ENCODE data around the gene NR1I3. TPM values are rescaled to one million over a fixed set of nuclear protein-coding genes. Genes with fewer than 3 reads are reported as not detected.

Gene NR1I3
- total RNA-seq (not detected in 2 replicates), polyA plus RNA-seq (not detected in 2 replicates), polyA minus RNA-seq (not detected in 2 replicates)
- not detected for total RNA-seq (2013)

GRCh38 chr1:161238039-161238473 lies at the start of gene NR1I3:
Gene NR1I3, minus strand, starts transcription at chr1:161238203. Its CDS starts 1,638 bp downstream, at chr1:161236565.
- H3K79me2 ChIP-seq (ENCODE audit: control insufficient read depth, insufficient read depth, low read length) = no peaks in the 10 kb centered on the region
- no peak for TF ChIP-seq CTCF (IDR thresholded peaks at IDR 0.05)
- no peak for TF ChIP-seq EZH2 (IDR thresholded peaks at IDR 0.05; ENCODE audit: borderline replicate concordance, insufficient read depth, low read depth, low read length, poor library complexity, severe bottlenecking)
- ATAC-seq (ENCODE audit: low read depth) = no peak
- H4K20me1 ChIP-seq (ENCODE audit: control insufficient read depth, insufficient read depth, low read length, poor library complexity, severe bottlenecking) = no peaks in the 10 kb centered on the region
- H3K27me3 ChIP-seq (replicated peaks in 1 of 4; ENCODE audit: control extremely low read depth in 1 of 4, control insufficient read depth in 3 of 4, insufficient read depth in 4 of 4, low read length in 3 of 4) = peaks cover 0 to 15% (median 0%) of the 10 kb centered on the region in 4 experiments
- ChIA-PET CTCF (interaction anchor here (0.7 to 1.5 kb wide), 4 partner anchors 10 to 144 kb away, joined by 3 to 6 read pairs (median 4); no protein-coding TSS in a partner anchor), POLR2A (no interaction called here)
- no peaks in the 10 kb centered on the region for H3K4me1 ChIP-seq (ENCODE audit: control insufficient read depth in 2 of 2, insufficient read depth in 2 of 2, low read length in 2 of 2)
- no peak for DNase-seq
- no peak within 1 kb of the TSS for H3K4me3 ChIP-seq (ENCODE audit: control extremely low read depth in 1 of 5, extremely low read depth in 1 of 5, insufficient read depth in 1 of 5, low read depth in 2 of 5, low read length in 4 of 5)
- H3K9me3 ChIP-seq (ENCODE audit: control extremely low read depth in 1 of 3, control insufficient read depth in 2 of 3, insufficient read depth in 1 of 3, low read length in 2 of 3) = no peaks in the 10 kb centered on the region
- Mint-ChIP-seq H3K4me3 (no peak within 1 kb of the TSS), H3K4me1 (peaks cover 2% of the 10 kb centered on the region), H3K27ac (no peak within 1 kb of the TSS), H3K9me3 (ENCODE audit: insufficient read depth) (no peaks in the 10 kb centered on the region), H3K27me3 (peaks cover 28% of the 10 kb centered on the region)
- WGBS (ENCODE audit: insufficient coverage) = 88% methylated on average over 4 of the region's 4 CpGs
- H3K4me2 ChIP-seq (replicated peaks; ENCODE audit: low read depth, low read length, poor library complexity, severe bottlenecking) = no peak within 1 kb of the TSS
- no peaks in the 10 kb centered on the region for H3K36me3 ChIP-seq (replicated peaks in 1 of 2; ENCODE audit: control extremely low read depth in 1 of 2, control insufficient read depth in 1 of 2, extremely low read depth in 1 of 2, insufficient read depth in 2 of 2, low read length in 1 of 2)
- no peak within 1 kb of the TSS for H3K27ac ChIP-seq (ENCODE audit: low read length in 2 of 2)
- H3K9ac ChIP-seq (ENCODE audit: low read length) = no peak within 1 kb of the TSS
- H2AFZ ChIP-seq (ENCODE audit: insufficient read depth, low read depth, low read length, poor library complexity, severe bottlenecking) = no peak within 1 kb of the TSS
- intact Hi-C loops (cut with micrococcal nuclease) = no loop called here

GRCh38 chr1:161287482-161288054 lies 49.6 kb upstream of the NR1I3 start:
- Mint-ChIP-seq H3K27me3 (peaks cover 6% of the 10 kb centered on the region), H3K27ac (no peak overlapping the region), H3K9me3 (ENCODE audit: insufficient read depth) (no peaks in the 10 kb centered on the region), H3K4me3 (no peak overlapping the region), H3K4me1 (peaks cover 7% of the 10 kb centered on the region)
- Histone ChIP-seq H3K27ac (ENCODE audit: low read length in 2 of 2) (no peak overlapping the region), H3K36me3 (replicated peaks in 1 of 2; ENCODE audit: control extremely low read depth in 1 of 2, control insufficient read depth in 1 of 2, extremely low read depth in 1 of 2, insufficient read depth in 2 of 2, low read length in 1 of 2) (no peaks in the 10 kb centered on the region), H3K4me1 (ENCODE audit: control insufficient read depth in 2 of 2, insufficient read depth in 2 of 2, low read length in 2 of 2) (no peaks in the 10 kb centered on the region), H3K79me2 (ENCODE audit: control insufficient read depth, insufficient read depth, low read length) (no peaks in the 10 kb centered on the region), H2AFZ (ENCODE audit: insufficient read depth, low read depth, low read length, poor library complexity, severe bottlenecking) (no peak overlapping the region), H3K9ac (ENCODE audit: low read length) (no peak overlapping the region), H4K20me1 (ENCODE audit: control insufficient read depth, insufficient read depth, low read length, poor library complexity, severe bottlenecking) (no peaks in the 10 kb centered on the region), H3K4me3 (ENCODE audit: control extremely low read depth in 1 of 5, extremely low read depth in 1 of 5, insufficient read depth in 1 of 5, low read depth in 2 of 5, low read length in 4 of 5) (no peak overlapping the region), H3K4me2 (replicated peaks; ENCODE audit: low read depth, low read length, poor library complexity, severe bottlenecking) (no peak overlapping the region), H3K27me3 (replicated peaks in 1 of 4; ENCODE audit: control extremely low read depth in 1 of 4, control insufficient read depth in 3 of 4, insufficient read depth in 4 of 4, low read length in 3 of 4) (no peaks in the 10 kb centered on the region), H3K9me3 (ENCODE audit: control extremely low read depth in 1 of 3, control insufficient read depth in 2 of 3, insufficient read depth in 1 of 3, low read length in 2 of 3) (no peaks in the 10 kb centered on the region)
- ATAC-seq (ENCODE audit: low read depth) = no peak
- no CpG with 5 or more reads among the region's 3 CpGs for WGBS (ENCODE audit: insufficient coverage)
- POLR2A ChIA-PET = interaction anchor here (0.6 kb wide), 1 partner anchor 1149 kb away, joined by 3 read pairs; no protein-coding TSS in a partner anchor
- intact Hi-C loops (cut with micrococcal nuclease) = no loop called here
- no peak for TF ChIP-seq EZH2 (IDR thresholded peaks at IDR 0.05; ENCODE audit: borderline replicate concordance, insufficient read depth, low read depth, low read length, poor library complexity, severe bottlenecking)
- TF ChIP-seq CTCF (IDR thresholded peaks at IDR 0.05) = no peak
- CTCF ChIA-PET = interaction anchor here (0.7 to 1.0 kb wide), 4 partner anchors 13 to 95 kb away, joined by 3 to 4 read pairs (median 4); no protein-coding TSS in a partner anchor
- DNase-seq = no peak
